Liver (tissue), 3 donors: ENCODE data around the gene FAAH2.

Experiments
- RAD21 ChIP-seq, 2 donors: IDR thresholded peaks; 2 replicates each; pipeline ENCODE4 v1.6.1; 2016; ENCODE audit warnings: antibody characterized with exemption in 2 of 2, mild to moderate bottlenecking in 2 of 2
- RXRA ChIP-seq, 2 donors: IDR thresholded peaks; 2 replicates each; pipeline ENCODE4 v1.6.1; 2017 to 2018; ENCODE audit warnings: antibody characterized with exemption in 2 of 2, mild to moderate bottlenecking in 1 of 2
- TF ChIP-seq, protein P1 (sequence below): fragments of 150-350 bp; IDR thresholded peaks from 2 replicates; pipeline ENCODE4 v1.5.1; 2017; ENCODE audit warnings: improper control_type of control experiment, low read depth, low read length; ENCODE audit not compliant: missing input control
- donor health status: healthy.
- donor health status: healthy.

DNA sequence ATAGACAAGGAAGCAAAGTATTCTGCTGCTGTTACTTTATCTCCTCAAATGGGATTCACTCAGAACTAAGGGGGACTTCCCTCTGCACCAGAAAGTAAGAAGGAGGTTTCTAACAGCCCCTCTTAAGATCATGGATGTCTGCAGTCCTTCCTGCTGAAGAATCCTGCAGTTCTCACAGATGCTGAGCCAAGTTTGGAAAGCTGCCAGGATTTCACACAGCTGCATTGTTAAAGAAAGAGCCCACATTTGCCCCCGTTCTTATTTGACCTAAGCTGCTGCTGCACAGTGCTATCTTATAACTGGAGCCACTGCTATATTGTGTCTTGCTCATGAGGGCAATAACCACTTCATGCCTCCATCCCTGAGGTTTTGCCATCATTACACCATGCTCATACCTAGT lies 81.1 kb downstream of the FAAH2 start:
- TF ChIP-seq RAD21 (IDR thresholded peaks at IDR 0.05) (no peak), RXRA (IDR thresholded peaks at IDR 0.05) (no peak)
- TF ChIP-seq, protein P1, sequence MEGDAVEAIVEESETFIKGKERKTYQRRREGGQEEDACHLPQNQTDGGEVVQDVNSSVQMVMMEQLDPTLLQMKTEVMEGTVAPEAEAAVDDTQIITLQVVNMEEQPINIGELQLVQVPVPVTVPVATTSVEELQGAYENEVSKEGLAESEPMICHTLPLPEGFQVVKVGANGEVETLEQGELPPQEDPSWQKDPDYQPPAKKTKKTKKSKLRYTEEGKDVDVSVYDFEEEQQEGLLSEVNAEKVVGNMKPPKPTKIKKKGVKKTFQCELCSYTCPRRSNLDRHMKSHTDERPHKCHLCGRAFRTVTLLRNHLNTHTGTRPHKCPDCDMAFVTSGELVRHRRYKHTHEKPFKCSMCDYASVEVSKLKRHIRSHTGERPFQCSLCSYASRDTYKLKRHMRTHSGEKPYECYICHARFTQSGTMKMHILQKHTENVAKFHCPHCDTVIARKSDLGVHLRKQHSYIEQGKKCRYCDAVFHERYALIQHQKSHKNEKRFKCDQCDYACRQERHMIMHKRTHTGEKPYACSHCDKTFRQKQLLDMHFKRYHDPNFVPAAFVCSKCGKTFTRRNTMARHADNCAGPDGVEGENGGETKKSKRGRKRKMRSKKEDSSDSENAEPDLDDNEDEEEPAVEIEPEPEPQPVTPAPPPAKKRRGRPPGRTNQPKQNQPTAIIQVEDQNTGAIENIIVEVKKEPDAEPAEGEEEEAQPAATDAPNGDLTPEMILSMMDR, result no peak
